ENCODE data around the gene SH3BP1.
"Not testable (repeated sequence)": the region's sequence is repeated elsewhere in the genome, so short reads cannot be mapped to it uniquely, and the experiment has no call there.

Gene SH3BP1

GRCh38 chr22:37639070-37639760, at the start of gene SH3BP1:
TSS of gene SH3BP1 (plus strand) at chr22:37639669. CDS start at chr22:37639788, 119 bp downstream.
- peak in 1 of 2 donors; percentile 54 for DNase-seq (ENCODE audit: low read depth in 2 of 2)

GRCh38 chr22:37591081-37591480, 48.4 kb upstream of the SH3BP1 start:
- DNase-seq (ENCODE audit: low read depth in 2 of 2), result not testable (repeated sequence)

- DNase-seq (ENCODE audit: low read depth in 2 of 2), result no peak
Measured at GRCh38 chr22:37591823-37592404, 47.6 kb upstream of the SH3BP1 start.

- no peak for DNase-seq (ENCODE audit: low read depth in 2 of 2)
Measured at GRCh38 chr22:37594237-37594636, 45.2 kb upstream of the SH3BP1 start.

- no peak for DNase-seq (ENCODE audit: low read depth in 2 of 2)
Measured at GRCh38 chr22:37599153-37599552, 40.3 kb upstream of the SH3BP1 start.

- no peak for DNase-seq (ENCODE audit: low read depth in 2 of 2)
Measured at GRCh38 chr22:37601203-37601539, 38.3 kb upstream of the SH3BP1 start.

- no peak for DNase-seq (ENCODE audit: low read depth in 2 of 2)
Measured at GRCh38 chr22:37601540-37602442, 37.7 kb upstream of the SH3BP1 start.

GRCh38 chr22:37602546-37603277, 36.8 kb upstream of the SH3BP1 start:
- not testable (repeated sequence) for DNase-seq (ENCODE audit: low read depth in 2 of 2)

- no peak for DNase-seq (ENCODE audit: low read depth in 2 of 2)
Measured at GRCh38 chr22:37604074-37604473, 35.4 kb upstream of the SH3BP1 start.

GRCh38 chr22:37604875-37605274, 34.6 kb upstream of the SH3BP1 start:
- peak in 1 of 2 donors; percentile 34 for DNase-seq (ENCODE audit: low read depth in 2 of 2)

GRCh38 chr22:37607010-37607934, 32.2 kb upstream of the SH3BP1 start:
- peak; percentile 91 to 94 for DNase-seq (ENCODE audit: low read depth in 2 of 2)

GRCh38 chr22:37607935-37608476, 31.5 kb upstream of the SH3BP1 start:
- no peak for DNase-seq (ENCODE audit: low read depth in 2 of 2)

GRCh38 chr22:37608477-37609239, 30.8 kb upstream of the SH3BP1 start, which contains the start of gene GGA1:
TSS of gene GGA1 (plus strand) at chr22:37608834. CDS start at chr22:37608861, 27 bp downstream.
- peak; percentile 90 to 92 for DNase-seq (ENCODE audit: low read depth in 2 of 2)

- DNase-seq (ENCODE audit: low read depth in 2 of 2), result no peak
Measured at GRCh38 chr22:37609240-37610152, 30.0 kb upstream of the SH3BP1 start.

GRCh38 chr22:37610153-37610475, 29.4 kb upstream of the SH3BP1 start:
- not testable (repeated sequence) for DNase-seq (ENCODE audit: low read depth in 2 of 2)

- no peak for DNase-seq (ENCODE audit: low read depth in 2 of 2)
Measured at GRCh38 chr22:37610480-37611129, 28.9 kb upstream of the SH3BP1 start.

- DNase-seq (ENCODE audit: low read depth in 2 of 2), result no peak
Measured at GRCh38 chr22:37611207-37611606, 28.3 kb upstream of the SH3BP1 start.
